Endothelial cell of hepatic sinusoid (primary cell): Measurements from ENCODE around the gene VMP1.
"Not testable (repeated sequence)": the region's sequence is repeated elsewhere in the genome, so short reads cannot be mapped to it uniquely, and the experiment has no call there.

ENCODE experiments used
- in situ Hi-C: cut with HindIII; loops from 2 replicates; pipeline ENCODE4 v1.10.0; 2017; ENCODE audit warnings: low sequenced_read_pairs

The VMP1 gene

DNA sequence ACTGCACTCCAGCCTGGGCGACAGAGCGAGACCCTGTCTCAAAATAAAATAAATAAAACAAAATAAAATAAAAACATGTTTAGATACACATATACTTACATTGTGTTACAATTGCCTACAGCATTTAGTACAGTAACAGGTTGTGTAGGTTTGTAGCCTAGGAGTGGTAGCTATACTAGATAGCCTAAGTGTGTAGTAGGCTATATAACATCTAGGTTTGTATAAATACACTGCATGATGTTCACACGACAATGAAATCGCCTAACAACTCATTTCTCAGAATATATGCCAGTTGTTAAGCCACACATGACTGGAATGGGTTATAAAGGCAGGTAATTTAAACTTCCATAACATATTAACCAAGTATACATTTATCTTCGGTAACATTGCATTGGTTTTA, 94.7 kb downstream of the VMP1 start:
- in situ Hi-C loops = no loop called here

DNA sequence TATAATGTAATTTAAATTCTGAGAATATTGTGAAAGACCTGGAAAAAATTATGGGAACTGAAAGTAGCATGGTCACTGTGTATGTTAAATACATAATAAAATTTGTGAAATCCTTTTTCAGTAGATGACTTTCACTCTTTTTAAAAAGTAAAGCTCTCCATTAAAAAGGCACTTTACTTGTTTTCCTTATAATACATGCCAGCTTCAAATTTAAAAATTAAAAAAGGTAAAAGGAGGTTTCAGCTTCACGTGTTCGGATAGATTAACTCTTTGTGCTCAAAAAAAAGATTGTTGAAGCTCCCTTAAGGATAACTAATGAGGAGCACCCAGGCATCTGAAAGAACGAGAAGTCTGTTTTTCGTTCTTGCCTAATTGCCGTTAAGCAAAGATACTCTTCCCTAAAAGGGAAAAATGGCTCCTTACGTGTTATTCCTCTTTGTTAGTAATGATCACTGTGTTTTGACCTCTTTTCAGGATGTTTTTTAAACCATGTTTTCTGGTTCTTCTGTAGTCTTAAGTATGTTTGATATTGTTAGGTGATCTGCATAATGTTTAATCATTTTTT, 97.5 kb downstream of the VMP1 start:
- in situ Hi-C loops = no loop called here

DNA sequence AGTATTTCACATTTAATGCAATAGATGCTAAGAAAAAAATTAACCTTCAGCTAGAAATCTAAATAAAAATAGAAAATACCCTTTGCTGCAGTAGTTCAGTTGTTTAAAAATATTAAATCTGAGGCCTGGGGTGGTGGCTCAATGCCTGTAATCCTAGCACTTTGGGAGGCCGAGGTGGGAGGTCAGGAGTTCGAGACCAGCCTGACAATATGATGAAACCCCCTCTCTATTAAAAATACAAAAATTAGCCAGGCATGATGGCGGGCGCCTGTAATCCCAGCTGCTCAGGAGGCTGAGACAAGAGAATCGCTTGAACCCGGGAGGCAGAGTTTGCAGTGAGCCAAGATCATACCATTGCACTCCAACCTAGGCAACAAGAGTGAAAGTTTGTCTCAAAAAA, 98.9 kb downstream of the VMP1 start:
- in situ Hi-C loops = not testable (repeated sequence)

DNA sequence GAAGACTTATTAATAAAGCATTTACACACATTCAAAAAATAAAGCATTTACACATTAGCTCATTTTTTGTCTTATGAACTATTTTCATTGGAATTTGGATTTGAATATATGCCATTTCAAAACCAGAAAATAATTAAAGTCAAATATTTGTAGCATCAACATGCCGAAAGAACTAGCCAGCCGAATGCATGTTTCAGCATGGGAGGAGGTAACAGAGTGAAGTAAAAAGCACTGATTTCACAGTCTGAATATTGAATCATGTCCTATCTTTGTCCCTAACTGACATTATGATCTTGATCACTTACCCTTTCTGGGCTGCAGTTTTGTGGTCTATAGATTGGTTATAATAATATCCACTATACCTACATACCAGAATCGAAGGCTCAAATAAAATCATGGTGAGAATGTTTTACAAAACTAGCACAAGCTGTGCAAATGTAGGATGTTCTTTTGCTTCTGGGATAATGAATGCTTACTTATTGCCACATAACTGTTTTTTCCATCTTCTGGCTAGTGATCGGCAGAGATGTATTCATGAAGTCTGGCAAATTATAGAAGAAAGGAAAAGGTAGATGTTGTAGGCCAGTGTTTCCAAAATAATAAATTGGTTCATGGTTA, 100.5 kb downstream of the VMP1 start:
- in situ Hi-C loops = no loop called here

DNA sequence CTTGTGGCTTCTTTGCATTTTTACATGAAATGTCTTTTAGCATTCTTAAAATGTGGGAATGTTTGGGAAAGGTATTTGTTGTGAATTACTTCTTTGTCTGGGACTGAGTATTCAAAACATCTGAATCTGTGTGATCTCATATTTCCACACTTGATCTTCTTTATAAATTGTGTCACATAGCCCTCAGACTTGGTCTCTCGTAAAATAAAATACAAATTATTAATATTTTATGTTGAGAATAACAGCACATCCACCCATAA, 103.4 kb downstream of the VMP1 start:
- in situ Hi-C loops = no loop called here

DNA sequence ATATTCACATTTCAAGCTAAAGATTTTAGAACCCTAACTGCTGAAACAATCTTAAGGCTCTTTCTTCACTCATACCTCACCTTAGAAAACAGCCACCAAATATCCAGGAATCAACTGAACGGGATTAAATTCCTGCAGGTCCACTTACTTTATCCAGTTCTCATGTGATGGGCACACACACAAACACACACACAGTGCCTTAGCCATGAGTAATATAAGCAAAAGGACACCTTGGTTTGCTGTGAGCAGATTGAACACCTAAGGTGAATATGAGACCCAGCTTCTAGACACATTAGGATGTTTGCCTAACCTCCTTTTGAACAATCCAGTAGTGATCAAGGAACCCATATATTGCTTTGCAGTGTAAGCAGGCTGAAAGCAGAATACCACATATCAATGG, 103.8 kb downstream of the VMP1 start:
- in situ Hi-C loops = no loop called here

DNA sequence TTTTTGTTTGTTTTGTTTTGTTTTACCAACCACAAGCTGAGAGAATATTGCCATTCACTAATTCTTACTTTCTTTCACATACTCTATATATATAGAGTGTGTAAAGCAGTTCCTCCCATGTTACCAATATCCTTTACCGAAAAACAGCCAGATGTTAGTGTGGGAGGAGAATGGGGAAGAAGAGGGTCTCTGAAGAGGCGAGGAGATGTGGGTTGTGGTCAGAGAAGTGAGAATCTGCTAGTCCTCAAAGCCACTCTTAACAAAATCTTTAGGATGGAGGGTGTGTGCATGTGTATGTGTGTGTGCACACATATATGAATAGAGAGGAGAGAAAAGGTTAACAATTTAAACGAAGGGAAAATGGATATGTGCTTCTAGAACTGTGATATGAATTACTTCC, 104.7 kb downstream of the VMP1 start:
- in situ Hi-C loops = no loop called here

DNA sequence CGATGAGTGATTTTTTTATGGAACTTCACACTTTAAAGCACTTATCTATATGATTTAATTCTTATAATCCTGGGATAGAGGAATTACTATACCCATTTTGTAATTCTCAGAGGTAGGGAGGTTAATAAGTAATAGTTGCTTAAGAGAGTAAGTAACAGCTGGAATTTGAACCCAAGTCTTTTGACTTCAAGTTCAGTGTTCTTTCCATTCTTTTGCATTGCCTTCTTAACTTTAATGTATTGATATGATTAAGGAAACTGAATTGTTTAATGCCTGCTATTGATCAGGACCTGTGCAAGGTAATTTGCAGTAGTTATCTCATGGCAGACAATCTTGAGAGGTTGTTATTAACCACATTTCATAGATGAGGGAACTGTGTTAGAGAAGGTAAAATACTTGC, 106.8 kb downstream of the VMP1 start:
- in situ Hi-C loops = no loop called here

DNA sequence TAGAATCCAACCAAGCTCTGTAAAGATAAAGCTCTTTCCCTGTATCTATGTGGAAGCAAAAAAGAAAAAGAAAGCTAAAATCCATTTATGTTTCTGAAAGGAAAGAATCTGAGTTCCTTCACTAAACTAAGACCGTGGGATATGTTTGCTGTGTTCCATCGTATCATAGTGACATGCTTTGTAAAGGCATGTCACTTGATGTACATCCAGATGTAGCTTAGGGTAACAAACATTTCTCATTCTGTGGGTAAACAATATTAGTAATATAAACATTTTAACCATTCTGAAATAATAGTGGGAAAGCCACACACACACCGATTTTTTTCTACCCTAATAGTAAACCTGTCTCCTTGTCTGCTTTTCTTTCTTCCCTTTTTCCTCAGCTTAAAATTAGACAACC, 107.2 kb downstream of the VMP1 start:
- in situ Hi-C loops = no loop called here

DNA sequence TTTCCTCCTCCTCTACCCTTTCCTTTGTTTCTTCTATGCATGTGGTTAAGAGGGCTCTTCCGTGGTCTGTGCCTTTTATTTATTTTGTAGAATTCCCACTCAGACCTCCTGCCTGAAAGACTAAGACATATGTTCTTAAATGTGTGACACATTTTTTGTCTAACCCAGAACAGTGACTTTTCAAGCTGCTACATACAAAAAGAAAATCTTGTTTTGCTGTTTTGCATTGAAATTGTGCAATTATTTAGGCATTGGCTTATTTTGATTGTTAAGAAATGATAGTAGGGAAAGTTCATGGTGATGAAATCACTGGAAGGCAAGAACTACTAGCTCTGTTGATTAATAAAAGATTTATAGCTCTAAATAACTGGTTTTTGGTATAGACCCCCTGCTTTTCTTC, 108.5 kb downstream of the VMP1 start:
- in situ Hi-C loops = no loop called here

DNA sequence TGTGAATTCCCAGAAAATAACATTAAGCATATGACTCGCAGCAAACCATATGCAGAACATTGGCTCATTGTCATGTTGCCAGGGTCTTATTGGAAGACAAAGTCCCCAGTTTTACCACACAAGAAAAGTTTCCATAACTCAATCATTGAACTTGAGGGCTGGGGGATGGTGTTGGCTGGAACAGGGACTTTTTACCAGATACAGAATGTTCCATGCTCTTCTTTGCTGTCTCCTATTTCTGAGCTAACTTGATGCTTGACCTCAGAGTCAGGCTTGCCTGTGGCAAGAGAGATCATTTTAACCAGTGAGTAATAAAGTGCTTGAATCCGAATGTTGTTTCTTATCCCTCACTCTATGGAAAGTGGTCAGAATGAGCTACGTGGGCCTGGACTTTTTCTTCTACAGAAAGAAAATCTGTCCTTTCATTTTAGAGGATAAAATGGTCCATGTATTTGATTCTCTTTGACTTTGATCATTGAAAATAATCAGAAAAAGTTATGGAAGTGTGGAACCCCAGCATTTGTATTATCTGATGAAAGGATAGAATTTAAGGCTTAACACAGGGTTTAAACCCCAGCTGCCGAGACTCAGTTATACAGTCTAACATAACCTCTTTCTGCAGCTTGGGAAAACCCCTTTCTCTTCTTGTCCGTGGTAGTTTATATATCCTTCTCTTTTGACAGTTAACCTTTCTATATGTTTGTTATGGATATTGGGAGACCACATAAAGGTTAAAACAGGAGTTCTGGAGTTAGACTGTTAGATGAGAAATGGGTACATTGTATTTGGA, 118.3 kb downstream of the VMP1 start:
- in situ Hi-C loops = no loop called here

DNA sequence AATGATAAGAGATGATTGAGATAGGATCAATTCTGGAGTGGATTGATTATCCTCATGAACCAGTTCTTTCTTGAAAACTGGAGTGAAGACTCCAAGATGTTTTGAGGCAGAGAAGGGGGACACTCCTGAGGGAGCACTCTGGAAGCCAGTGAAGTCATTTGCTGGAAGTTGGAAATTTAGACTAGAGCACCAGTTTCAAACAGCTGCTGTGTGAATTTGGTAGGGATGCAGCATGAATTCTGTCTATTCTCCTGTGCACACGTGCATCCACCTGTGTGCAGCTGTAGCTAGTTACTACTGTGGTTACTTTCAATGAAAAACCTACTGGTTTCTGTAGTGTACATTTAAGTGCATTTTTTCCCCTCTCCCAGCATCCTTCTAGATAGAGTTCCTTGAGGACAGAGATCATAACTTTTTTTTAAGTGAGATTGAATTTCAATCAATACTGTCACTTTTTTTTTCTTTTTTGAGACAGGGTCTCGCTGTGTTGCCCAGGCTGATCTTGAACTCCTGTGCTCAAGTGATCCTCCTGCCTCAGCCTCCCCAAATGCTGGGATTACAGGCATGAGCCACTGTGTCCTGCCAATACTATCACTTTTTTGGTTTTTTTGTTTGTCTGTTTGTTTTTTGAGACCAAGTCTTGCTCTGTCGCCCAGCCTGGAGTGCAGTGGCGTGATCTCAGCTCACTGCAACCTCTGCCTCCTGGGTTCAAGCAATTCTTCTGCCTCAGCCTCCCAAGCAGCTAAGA, 119.4 kb downstream of the VMP1 start:
- in situ Hi-C loops = no loop called here

DNA sequence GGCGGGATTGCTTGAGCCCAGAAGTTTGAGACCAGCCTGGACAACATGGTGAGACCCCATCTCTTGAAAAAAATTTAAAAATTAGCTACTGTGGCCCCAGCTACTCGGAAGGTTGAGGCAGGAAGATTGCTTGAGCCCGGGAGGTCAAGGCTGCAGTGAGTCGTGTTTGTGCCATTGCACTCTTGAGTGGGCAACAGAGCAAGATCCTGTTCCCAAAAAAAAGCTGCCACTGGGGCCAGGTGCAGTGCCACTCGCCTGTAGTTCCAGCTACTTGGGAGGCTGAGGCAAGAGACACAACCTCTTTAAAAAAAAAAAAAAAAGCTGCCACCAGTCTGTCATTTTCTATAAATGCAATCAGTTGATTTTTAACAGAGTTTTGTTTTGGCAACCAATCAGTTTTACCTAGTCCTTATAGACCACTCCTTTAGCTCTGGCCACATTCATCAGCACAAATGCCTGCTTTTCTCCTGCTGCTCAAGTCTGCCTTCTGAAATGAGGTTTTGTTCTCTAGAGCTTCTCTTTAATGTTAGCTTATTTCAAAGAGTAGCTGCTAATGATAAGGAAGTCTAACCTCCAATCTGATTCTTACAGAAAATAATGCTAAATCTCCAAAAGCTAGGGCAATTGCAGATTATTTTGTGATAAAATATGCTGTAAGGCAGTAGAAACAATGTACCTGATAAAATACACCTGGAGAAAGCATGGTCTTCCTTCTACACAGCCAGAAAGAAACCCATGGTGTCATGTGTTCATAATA, 120.4 kb downstream of the VMP1 start:
- in situ Hi-C loops = no loop called here

DNA sequence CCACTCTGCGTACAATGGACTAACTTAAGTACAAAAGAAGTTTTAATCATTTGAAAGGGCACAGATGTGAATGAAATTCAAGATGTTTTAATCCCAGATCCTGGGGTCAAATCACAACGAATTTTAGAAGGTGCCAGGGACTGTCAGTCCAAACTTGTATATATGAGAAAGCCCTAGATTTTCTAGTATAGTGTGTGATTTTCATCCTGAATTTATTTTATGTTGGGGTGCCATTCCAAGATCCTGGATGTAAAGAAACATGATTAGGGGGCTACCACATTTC, 121.0 kb downstream of the VMP1 start:
- in situ Hi-C loops = no loop called here

DNA sequence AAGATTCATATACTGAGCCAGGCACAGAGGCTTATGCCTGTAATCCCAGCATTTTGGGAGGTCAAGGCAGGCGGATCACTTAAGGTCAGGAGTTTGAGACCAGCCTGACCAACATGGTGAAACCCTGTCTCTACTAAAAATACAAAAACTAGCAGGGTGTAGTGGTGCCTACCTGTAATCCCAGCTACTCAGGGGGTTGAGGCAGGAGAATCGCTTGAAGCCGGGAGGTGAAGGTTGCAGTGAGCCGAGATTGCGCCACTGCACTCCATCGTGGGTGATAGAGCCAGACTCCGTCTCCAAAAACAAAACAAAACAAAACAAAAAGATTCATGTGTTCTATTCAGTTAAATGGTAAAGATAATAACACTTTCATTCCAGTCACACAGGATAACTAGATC, 121.4 kb downstream of the VMP1 start:
- in situ Hi-C loops = not testable (repeated sequence)

DNA sequence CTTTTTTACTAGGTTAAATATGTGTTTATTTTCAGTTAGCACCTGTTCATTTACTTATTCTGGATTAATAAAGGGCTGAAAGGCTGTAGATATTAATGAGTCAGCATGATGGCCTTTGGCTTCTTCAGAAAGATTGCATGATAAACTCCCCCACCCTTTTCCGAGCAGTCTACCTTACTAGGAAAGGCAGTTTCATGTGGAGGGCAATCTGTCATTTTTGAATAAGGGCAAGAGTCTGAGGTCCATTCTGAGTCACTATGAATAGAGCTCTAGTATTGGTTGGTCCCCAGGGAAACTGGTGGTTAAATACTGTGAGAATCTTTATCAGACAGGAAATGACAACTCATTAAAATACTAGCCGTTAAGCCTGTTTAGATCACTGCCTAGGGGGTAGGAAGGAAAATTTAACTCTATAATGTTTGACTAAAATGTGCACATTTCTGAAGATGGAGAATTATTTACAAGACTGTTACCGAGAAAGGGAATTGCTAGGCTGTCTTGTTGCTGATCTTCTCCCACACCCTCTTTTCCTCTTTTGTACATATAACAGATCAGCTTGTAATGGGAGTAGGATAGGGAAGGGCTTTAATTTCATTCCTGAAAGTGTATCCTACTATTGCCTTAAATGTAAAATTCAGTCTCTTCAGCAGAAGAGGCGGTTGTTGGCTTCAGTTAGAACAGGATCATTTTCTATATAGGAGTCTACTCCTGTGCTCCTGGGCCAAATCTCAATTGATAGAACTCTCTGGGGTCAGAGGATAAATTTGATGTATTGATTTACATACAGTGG, 122.0 kb downstream of the VMP1 start:
- in situ Hi-C loops = no loop called here

DNA sequence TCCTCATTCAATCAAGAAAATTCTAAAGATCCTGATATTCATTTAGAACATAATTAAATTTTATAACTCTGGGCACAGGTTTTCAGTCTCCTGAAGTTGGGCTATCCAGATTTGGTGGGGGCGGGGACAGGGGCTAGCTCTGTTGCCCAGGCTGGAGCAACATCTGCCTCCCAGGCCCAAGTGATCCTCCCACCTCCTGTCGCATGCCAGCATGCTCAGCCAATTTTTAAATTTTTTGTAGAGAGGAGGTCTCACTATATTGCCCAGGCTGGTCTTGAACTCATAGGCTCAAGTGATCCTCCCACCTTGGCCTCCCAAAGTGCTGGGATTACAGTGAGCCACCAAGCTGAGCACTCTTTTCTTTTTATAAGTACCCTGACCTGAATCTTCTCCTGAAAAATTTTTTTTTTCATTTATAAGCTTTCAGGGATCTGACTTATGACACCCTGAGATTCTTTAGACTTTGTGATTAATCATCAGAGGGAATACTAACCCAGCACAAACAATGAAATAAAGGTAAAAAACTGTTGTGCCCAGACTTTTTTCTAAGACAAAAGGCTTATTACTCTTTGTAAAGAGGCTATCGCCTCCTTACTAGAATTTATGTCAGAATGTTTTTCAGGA, 122.7 kb downstream of the VMP1 start:
- in situ Hi-C loops = no loop called here

DNA sequence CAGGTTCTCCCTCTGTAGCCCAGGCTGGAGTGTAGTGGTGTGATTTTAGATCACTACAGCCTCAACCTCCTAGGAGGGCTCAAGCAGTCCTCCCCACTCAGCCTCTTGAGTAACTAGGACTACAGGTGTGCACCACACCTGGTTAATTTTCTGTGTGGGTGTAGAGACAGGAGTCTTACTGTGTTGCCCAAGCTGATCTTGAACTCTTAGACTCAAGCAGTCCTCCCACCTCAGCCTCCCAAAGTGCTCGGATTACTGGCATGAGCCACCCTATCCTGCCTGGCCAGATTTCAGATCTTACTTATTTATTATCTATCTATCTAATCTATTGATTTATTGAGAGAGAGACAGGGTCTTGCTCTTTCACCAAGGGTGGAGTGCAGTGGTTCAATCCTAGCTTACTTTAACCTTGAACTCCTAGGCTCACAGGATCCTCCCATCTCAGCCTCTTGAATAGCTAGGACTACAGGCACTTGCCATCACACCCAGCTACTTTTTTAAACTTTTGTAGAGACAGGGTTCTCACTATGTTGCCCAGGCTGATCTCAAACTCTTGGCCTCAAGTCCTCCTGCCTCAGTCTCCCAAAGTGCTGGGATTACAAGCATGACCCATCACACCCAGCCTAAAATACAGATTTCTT, 123.5 kb downstream of the VMP1 start:
- in situ Hi-C loops = no loop called here

DNA sequence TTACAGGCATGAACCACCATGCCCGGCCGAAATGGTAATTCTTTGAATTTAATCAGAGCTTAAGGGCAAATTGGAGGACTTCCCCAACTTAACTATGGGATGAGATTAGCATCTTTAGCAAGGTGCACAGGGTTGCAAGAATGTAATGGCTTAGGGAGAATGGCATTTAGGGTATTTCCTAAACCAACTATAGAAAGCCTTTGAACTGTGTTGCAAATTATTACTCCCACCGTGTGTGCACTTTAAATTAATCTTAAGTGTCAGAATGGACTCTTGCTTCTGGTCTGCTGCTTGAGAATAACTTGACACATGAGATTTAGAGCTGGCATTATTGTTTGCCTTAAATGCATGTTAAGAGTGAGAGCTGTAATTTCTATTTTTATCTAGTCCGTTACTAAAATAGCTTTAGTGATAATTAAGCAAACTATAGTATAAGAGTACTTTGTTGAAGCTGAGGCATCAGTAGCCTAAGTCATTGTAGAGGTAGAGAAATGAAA, 125.5 kb downstream of the VMP1 start:
- in situ Hi-C loops = no loop called here
